ENCODE data around the gene MRGPRF. TPM values are rescaled to one million over a fixed set of nuclear protein-coding genes. Genes with fewer than 3 reads are reported as not detected.

Gene MRGPRF
- total RNA-seq, 4 donors from 2014 or later = 4.2 to 21.9 (median 5.2) TPM

GRCh38 chr11:68992743-68993255, 20.2 kb downstream of the MRGPRF start:
- H3K27ac ChIP-seq = no peak overlapping the region
- no peaks in the 10 kb centered on the region for H3K4me1 ChIP-seq
- H3K9me3 ChIP-seq = no peaks in the 10 kb centered on the region
- TF ChIP-seq POLR2A (IDR thresholded peaks at IDR 0.05) (no peak), CTCF (IDR thresholded peaks at IDR 0.05) (no peak)
- H3K4me3 ChIP-seq = no peak overlapping the region
- no peaks in the 10 kb centered on the region for H3K36me3 ChIP-seq
- DNase-seq = peak in 1 of 3 donors; percentile 40
- H3K27me3 ChIP-seq = no peaks in the 10 kb centered on the region

GRCh38 chr11:68990995-68991780, 21.9 kb downstream of the MRGPRF start:
- H3K4me3 ChIP-seq = no peak overlapping the region
- H3K27ac ChIP-seq = no peak overlapping the region
- DNase-seq = peak in 1 of 3 donors; percentile 36
- no peaks in the 10 kb centered on the region for H3K9me3 ChIP-seq
- no peaks in the 10 kb centered on the region for H3K36me3 ChIP-seq
- no peak for TF ChIP-seq POLR2A (IDR thresholded peaks at IDR 0.05)
- no peak for TF ChIP-seq CTCF (IDR thresholded peaks at IDR 0.05)
- no peaks in the 10 kb centered on the region for H3K27me3 ChIP-seq
- H3K4me1 ChIP-seq = no peaks in the 10 kb centered on the region

- Histone ChIP-seq H3K36me3 (no peaks in the 10 kb centered on the region), H3K4me1 (no peaks in the 10 kb centered on the region), H3K9me3 (no peaks in the 10 kb centered on the region), H3K27ac (no peak overlapping the region), H3K27me3 (no peaks in the 10 kb centered on the region), H3K4me3 (no peak overlapping the region)
- TF ChIP-seq POLR2A (IDR thresholded peaks at IDR 0.05) = no peak
- no peak for TF ChIP-seq CTCF (IDR thresholded peaks at IDR 0.05)
- peak in 1 of 3 donors; percentile 31 for DNase-seq
These were observed 23.0 kb downstream of the MRGPRF start for GRCh38 chr11:68989936-68990606.

- Histone ChIP-seq H3K4me1 (no peaks in the 10 kb centered on the region), H3K4me3 (no peak overlapping the region), H3K27ac (no peak overlapping the region), H3K9me3 (no peaks in the 10 kb centered on the region), H3K27me3 (no peaks in the 10 kb centered on the region), H3K36me3 (no peaks in the 10 kb centered on the region)
- no peak for TF ChIP-seq CTCF (IDR thresholded peaks at IDR 0.05)
- no peak for TF ChIP-seq POLR2A (IDR thresholded peaks at IDR 0.05)
- no peak for DNase-seq
These were observed 24.6 kb downstream of the MRGPRF start for GRCh38 chr11:68988491-68988890.

GRCh38 chr11:68987211-68987610, 25.8 kb downstream of the MRGPRF start:
- TF ChIP-seq POLR2A (IDR thresholded peaks at IDR 0.05) = no peak
- no peak for TF ChIP-seq CTCF (IDR thresholded peaks at IDR 0.05)
- H3K4me3 ChIP-seq = no peak overlapping the region
- H3K27me3 ChIP-seq = no peaks in the 10 kb centered on the region
- H3K36me3 ChIP-seq = no peaks in the 10 kb centered on the region
- no peaks in the 10 kb centered on the region for H3K4me1 ChIP-seq
- DNase-seq = no peak
- no peak overlapping the region for H3K27ac ChIP-seq
- no peaks in the 10 kb centered on the region for H3K9me3 ChIP-seq

Measured in Peyer's patch (tissue), 4 donors.